Central memory CD8-positive, alpha-beta T cell (primary cell): Measurements from ENCODE around the gene ZNF836.
"Not testable (repeated sequence)": the region's sequence is repeated elsewhere in the genome, so short reads cannot be mapped to it uniquely, and the experiment has no call there.

Experiments
- ATAC-seq: fragments of 150-1000 bp; cut with Tn5 transposase; replicated peaks from 2 replicates; pipeline ENCODE4 v1.10.0; 2022; ENCODE audit warnings: mild to moderate bottlenecking, moderate FRiP score, moderate number of reproducible peaks; ENCODE audit not compliant: poor library complexity, severe bottlenecking; ENCODE audit errors: extremely low read depth
- DNase-seq, 2 donors: peaks; one replicate each; pipeline ENCODE4 v3.0.0; 2021; ENCODE audit warnings: low spot score in 2 of 2
- H3K27ac Mint-ChIP-seq: one replicate; pipeline ENCODE4 v1.8.0; 2022; ENCODE audit warnings: low read depth, mild to moderate bottlenecking, moderate library complexity, mixed read lengths
- H3K27me3 Mint-ChIP-seq: one replicate; pipeline ENCODE4 v1.8.0; 2022; ENCODE audit warnings: mixed read lengths
- H3K36me3 Mint-ChIP-seq: one replicate; pipeline ENCODE4 v1.8.0; 2022; ENCODE audit warnings: mild to moderate bottlenecking, moderate library complexity, mixed read lengths; ENCODE audit not compliant: insufficient read depth
- H3K4me1 Mint-ChIP-seq: one replicate; pipeline ENCODE4 v1.8.0; 2022; ENCODE audit warnings: mixed read lengths
- H3K4me3 Mint-ChIP-seq: one replicate; pipeline ENCODE4 v1.8.0; 2022; ENCODE audit warnings: mild to moderate bottlenecking, moderate library complexity, mixed read lengths
- H3K9me3 Mint-ChIP-seq: one replicate; pipeline ENCODE4 v1.8.0; 2022; ENCODE audit warnings: mixed read lengths

ZNF836 gene

GRCh38 chr19:52171321-52172169, at the start of gene ZNF836:
Gene ZNF836, minus strand, starts transcription at chr19:52171621. Its CDS starts 3,549 bp downstream, at chr19:52168072.
- DNase-seq (peak; percentile 70 to 77), ATAC-seq (peak; percentile 88)
- Mint-ChIP-seq H3K4me3 (peak within 1 kb of the TSS; percentile 98), H3K27ac (peak within 1 kb of the TSS; percentile 85), H3K9me3 (no peaks in the 10 kb centered on the region), H3K27me3 (no peaks in the 10 kb centered on the region), H3K4me1 (peaks cover 24% of the 10 kb centered on the region), H3K36me3 (peaks cover 28% of the 10 kb centered on the region)

- ATAC-seq, result no peak
- no peak for DNase-seq
- Mint-ChIP-seq H3K4me1 (peaks cover 10% of the 10 kb centered on the region), H3K27ac (peak overlapping the region; percentile 15), H3K36me3 (peaks cover 80% of the 10 kb centered on the region), H3K27me3 (no peaks in the 10 kb centered on the region), H3K4me3 (no peak overlapping the region), H3K9me3 (no peaks in the 10 kb centered on the region)
Measured at GRCh38 chr19:52221031-52221430, 49.6 kb upstream of the ZNF836 start.

DNA sequence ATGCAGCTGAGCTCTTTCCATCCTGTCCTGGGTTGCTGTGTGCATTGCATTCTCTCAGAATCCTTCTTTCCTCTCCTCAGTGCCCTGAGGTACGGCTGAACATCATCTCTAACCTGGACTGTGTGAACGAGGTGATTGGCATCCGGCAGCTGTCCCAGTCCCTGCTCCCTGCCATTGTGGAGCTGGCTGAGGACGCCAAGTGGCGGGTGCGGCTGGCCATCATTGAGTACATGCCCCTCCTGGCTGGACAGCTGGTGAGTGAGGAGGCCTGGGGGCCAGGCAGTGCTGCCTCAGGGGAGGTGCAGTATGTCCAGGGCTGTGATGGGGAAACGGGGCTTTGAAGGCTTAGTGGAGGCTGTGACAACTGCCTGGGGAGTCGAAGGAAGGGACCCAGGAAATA, 48.2 kb upstream of the ZNF836 start:
- no peak for ATAC-seq
- Mint-ChIP-seq H3K9me3 (no peaks in the 10 kb centered on the region), H3K4me3 (no peak overlapping the region), H3K36me3 (peaks cover 79% of the 10 kb centered on the region), H3K27ac (peak overlapping the region; percentile 75), H3K27me3 (no peaks in the 10 kb centered on the region), H3K4me1 (peaks cover 10% of the 10 kb centered on the region)
- no peak for DNase-seq

- H3K36me3 Mint-ChIP-seq, result peaks cover 79% of the 10 kb centered on the region
- H3K27ac Mint-ChIP-seq, result no peak overlapping the region
- no peaks in the 10 kb centered on the region for H3K9me3 Mint-ChIP-seq
- no peak for ATAC-seq
- H3K27me3 Mint-ChIP-seq, result no peaks in the 10 kb centered on the region
- DNase-seq, result no peak
- H3K4me3 Mint-ChIP-seq, result no peak overlapping the region
- H3K4me1 Mint-ChIP-seq, result peaks cover 10% of the 10 kb centered on the region
Measured at GRCh38 chr19:52217576-52217975, 46.2 kb upstream of the ZNF836 start.

DNA sequence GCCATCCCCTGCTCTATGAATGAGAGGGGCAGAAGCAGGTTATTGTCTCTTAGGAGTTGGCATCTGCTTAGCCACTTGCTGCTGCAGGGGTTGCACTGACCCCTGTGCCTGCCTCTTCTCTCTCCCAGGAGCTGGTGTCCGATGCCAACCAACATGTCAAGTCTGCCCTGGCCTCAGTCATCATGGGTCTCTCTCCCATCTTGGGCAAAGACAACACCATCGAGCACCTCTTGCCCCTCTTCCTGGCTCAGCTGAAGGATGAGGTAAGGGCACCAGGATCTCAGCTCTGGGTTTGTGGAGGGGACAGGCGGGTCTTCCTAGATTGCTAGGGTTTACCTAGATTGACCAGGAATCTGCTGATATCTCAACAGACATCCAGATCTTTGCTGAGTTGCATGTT, 45.0 kb upstream of the ZNF836 start:
- Mint-ChIP-seq H3K27me3 (no peaks in the 10 kb centered on the region), H3K4me1 (peaks cover 10% of the 10 kb centered on the region), H3K9me3 (no peaks in the 10 kb centered on the region)

DNA sequence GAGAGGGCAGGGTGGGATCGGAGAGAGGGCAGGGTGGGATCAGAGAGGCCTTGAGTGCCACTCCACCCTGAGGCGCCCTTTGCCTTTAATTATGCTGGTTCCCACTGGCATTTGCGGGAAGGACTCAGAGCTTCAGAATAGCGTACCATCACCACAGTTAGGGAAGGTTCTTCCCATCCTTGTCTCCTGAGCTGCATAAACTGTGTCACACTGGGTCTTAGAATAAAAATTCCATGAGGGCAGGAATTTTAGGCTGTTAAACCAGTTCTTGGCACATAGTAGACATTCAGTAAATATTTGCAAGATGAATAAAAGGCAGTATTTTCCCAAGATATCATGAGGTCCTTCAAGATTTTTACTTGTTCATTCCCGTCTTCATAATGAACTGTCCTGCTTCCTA, 42.8 kb upstream of the ZNF836 start:
- H3K9me3 Mint-ChIP-seq, result no peaks in the 10 kb centered on the region
- H3K27ac Mint-ChIP-seq, result no peak overlapping the region
- H3K27me3 Mint-ChIP-seq, result no peaks in the 10 kb centered on the region
- ATAC-seq, result no peak
- H3K36me3 Mint-ChIP-seq, result peaks cover 84% of the 10 kb centered on the region
- no peak for DNase-seq
- H3K4me3 Mint-ChIP-seq, result no peak overlapping the region
- peaks cover 13% of the 10 kb centered on the region for H3K4me1 Mint-ChIP-seq

More for the DNA sequence above, 45.0 kb upstream of the ZNF836 start:
- H3K27ac Mint-ChIP-seq, result no peak overlapping the region
- no peak overlapping the region for H3K4me3 Mint-ChIP-seq
- no peak for DNase-seq
- no peak for ATAC-seq
- H3K36me3 Mint-ChIP-seq, result peaks cover 84% of the 10 kb centered on the region

GRCh38 chr19:52212572-52213255, 41.3 kb upstream of the ZNF836 start:
- H3K36me3 Mint-ChIP-seq, result peaks cover 77% of the 10 kb centered on the region
- H3K4me1 Mint-ChIP-seq, result peaks cover 10% of the 10 kb centered on the region
- ATAC-seq (no peak), DNase-seq (no peak)
- H3K27ac Mint-ChIP-seq, result no peak overlapping the region
- no peak overlapping the region for H3K4me3 Mint-ChIP-seq
- H3K9me3 Mint-ChIP-seq, result no peaks in the 10 kb centered on the region
- no peaks in the 10 kb centered on the region for H3K27me3 Mint-ChIP-seq

GRCh38 chr19:52211926-52212571, 40.6 kb upstream of the ZNF836 start:
- Mint-ChIP-seq H3K4me1 (peaks cover 7% of the 10 kb centered on the region), H3K4me3 (no peak overlapping the region), H3K27ac (no peak overlapping the region), H3K9me3 (no peaks in the 10 kb centered on the region), H3K27me3 (no peaks in the 10 kb centered on the region), H3K36me3 (peaks cover 75% of the 10 kb centered on the region)
- DNase-seq, result no peak
- no peak for ATAC-seq

- Mint-ChIP-seq H3K4me1 (peaks cover 12% of the 10 kb centered on the region), H3K27me3 (no peaks in the 10 kb centered on the region), H3K9me3 (no peaks in the 10 kb centered on the region), H3K27ac (no peak overlapping the region), H3K36me3 (peaks cover 77% of the 10 kb centered on the region), H3K4me3 (no peak overlapping the region)
- DNase-seq, result no peak
- ATAC-seq, result no peak
Measured at GRCh38 chr19:52211203-52211602, 39.8 kb upstream of the ZNF836 start.

DNA sequence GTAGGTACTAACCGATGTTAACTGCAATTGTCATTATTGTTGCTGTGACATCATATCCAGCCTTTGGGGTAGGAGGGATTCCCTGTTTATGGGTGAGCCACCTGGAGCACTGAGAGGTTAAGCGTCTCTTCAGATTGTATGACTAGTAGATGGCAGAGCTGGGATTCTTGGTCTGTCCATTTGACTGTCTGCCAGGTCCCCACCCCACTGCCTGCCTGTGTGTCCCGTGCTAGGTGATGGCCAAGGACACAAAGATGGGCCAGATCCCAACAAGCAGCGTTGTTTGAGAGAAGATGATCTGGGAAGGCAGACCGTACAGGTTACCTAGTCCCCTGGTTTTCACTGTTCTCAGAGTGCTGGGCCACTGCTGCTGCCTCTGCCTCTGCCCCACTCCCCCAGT, 35.1 kb upstream of the ZNF836 start:
- DNase-seq (no peak), ATAC-seq (no peak)
- Mint-ChIP-seq H3K4me3 (no peak overlapping the region), H3K36me3 (peaks cover 69% of the 10 kb centered on the region), H3K9me3 (no peaks in the 10 kb centered on the region), H3K4me1 (peaks cover 49% of the 10 kb centered on the region), H3K27me3 (no peaks in the 10 kb centered on the region), H3K27ac (no peak overlapping the region)

- peaks cover 54% of the 10 kb centered on the region for H3K4me1 Mint-ChIP-seq
- H3K4me3 Mint-ChIP-seq, ATAC-seq, H3K9me3 Mint-ChIP-seq, DNase-seq, H3K27ac Mint-ChIP-seq, H3K27me3 Mint-ChIP-seq: not testable (repeated sequence)
- H3K36me3 Mint-ChIP-seq, result peaks cover 52% of the 10 kb centered on the region
Measured at GRCh38 chr19:52200755-52201391, 29.5 kb upstream of the ZNF836 start.

DNA sequence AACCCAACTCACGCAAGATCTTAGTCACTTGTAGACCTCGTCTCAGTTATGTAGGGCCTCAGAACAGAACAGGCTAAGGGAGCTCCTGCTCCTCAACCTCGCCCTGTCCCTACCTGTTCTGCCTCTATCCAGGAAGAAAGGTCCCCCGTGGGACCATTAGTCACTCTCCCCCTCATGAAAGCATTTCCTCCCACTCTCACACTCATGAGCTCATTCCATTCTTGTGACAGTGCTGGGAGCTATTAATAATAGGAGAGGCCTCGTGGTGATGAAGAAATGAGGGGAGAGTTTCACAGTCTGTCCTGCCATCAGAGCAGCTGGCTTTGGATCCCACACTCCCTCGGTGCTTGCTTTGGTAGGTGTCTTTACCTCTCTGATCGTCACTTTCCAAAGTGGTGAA, 28.6 kb upstream of the ZNF836 start:
- H3K4me1 Mint-ChIP-seq, result peaks cover 46% of the 10 kb centered on the region
- no peak overlapping the region for H3K4me3 Mint-ChIP-seq
- ATAC-seq (no peak), DNase-seq (no peak)
- no peaks in the 10 kb centered on the region for H3K27me3 Mint-ChIP-seq
- no peaks in the 10 kb centered on the region for H3K9me3 Mint-ChIP-seq
- no peak overlapping the region for H3K27ac Mint-ChIP-seq
- H3K36me3 Mint-ChIP-seq, result peaks cover 46% of the 10 kb centered on the region
